ENCODE results near the gene NRXN3. TPM values are rescaled to one million over a fixed set of nuclear protein-coding genes. Genes with fewer than 3 reads are reported as not detected.

The NRXN3 gene
- total RNA-seq, 1 experiment from 2014 or later, result not detected

- no peak for TF ChIP-seq REST (IDR thresholded peaks at IDR 0.05; ENCODE audit: low read depth)
- no peak for TF ChIP-seq TCF7L2 (IDR thresholded peaks at IDR 0.05; ENCODE audit: borderline replicate concordance, extremely low read depth, insufficient read depth, insufficient read length)
- no peak for TF ChIP-seq ZBTB33 (IDR thresholded peaks at IDR 0.05; ENCODE audit: extremely low read depth, insufficient replicate concordance, low read length)
- TF ChIP-seq POLR2A (IDR thresholded peaks at IDR 0.05; ENCODE audit: borderline replicate concordance, extremely low read depth, insufficient read depth, insufficient read length), result no peak
- no peak for TF ChIP-seq RAD21 (IDR thresholded peaks at IDR 0.05; ENCODE audit: low read depth)
- no peak for TF ChIP-seq CTCF (IDR thresholded peaks at IDR 0.05 in 2 of 3, conservative IDR thresholded peaks at IDR 0.05 in 1 of 3; ENCODE audit: borderline replicate concordance in 1 of 3, insufficient read depth in 1 of 3, low read depth in 2 of 3, low read length in 2 of 3)
- TF ChIP-seq CBX3 (IDR thresholded peaks at IDR 0.05; ENCODE audit: low read depth), result no peak
- TF ChIP-seq EZH2 (IDR thresholded peaks at IDR 0.05), result no peak
- no peak for TF ChIP-seq EGR1 (IDR thresholded peaks at IDR 0.05; ENCODE audit: low read depth)
- TF ChIP-seq ZFX (IDR thresholded peaks at IDR 0.05), result no peak
- no peak for TF ChIP-seq JUND (IDR thresholded peaks at IDR 0.05)
- TF ChIP-seq SIN3A (IDR thresholded peaks at IDR 0.05; ENCODE audit: low read depth), result no peak
- TF ChIP-seq ELF1 (IDR thresholded peaks at IDR 0.05; ENCODE audit: borderline replicate concordance, low read depth), result no peak
- TF ChIP-seq ZNF274 (IDR thresholded peaks at IDR 0.05; ENCODE audit: low read depth, low read length), result no peak
- TF ChIP-seq EZH2phosphoT487 (IDR thresholded peaks at IDR 0.05; ENCODE audit: borderline replicate concordance), result no peak
- no peak for TF ChIP-seq SRF (IDR thresholded peaks at IDR 0.05; ENCODE audit: low read depth)
- TF ChIP-seq SP1 (IDR thresholded peaks at IDR 0.05; ENCODE audit: low read depth), result no peak
- TF ChIP-seq POLR2AphosphoS5 (IDR thresholded peaks at IDR 0.05; ENCODE audit: low read depth, low read length), result no peak
- no peak for TF ChIP-seq ATF3 (IDR thresholded peaks at IDR 0.05)
- no peak for TF ChIP-seq CEBPB (IDR thresholded peaks at IDR 0.05; ENCODE audit: low read depth)
- Histone ChIP-seq H3K9me3 (ENCODE audit: control insufficient read depth in 1 of 2, insufficient read depth in 1 of 2, low read depth in 1 of 2, low read length in 2 of 2) (no peaks in the 10 kb centered on the region), H3K9ac (ENCODE audit: low read length) (no peak overlapping the region), H3K27ac (ENCODE audit: low read depth, low read length) (no peak overlapping the region), H3K79me2 (ENCODE audit: insufficient read depth, low read length) (no peaks in the 10 kb centered on the region), H3K27me3 (ENCODE audit: insufficient read depth, low read length) (peaks cover 49% of the 10 kb centered on the region), H3K4me1 (ENCODE audit: control insufficient read depth in 1 of 2, insufficient read depth in 2 of 2, low read length in 2 of 2) (no peaks in the 10 kb centered on the region), H2AFZ (ENCODE audit: low read depth, low read length, poor library complexity, severe bottlenecking) (no peak overlapping the region), H3K9me2 (ENCODE audit: insufficient read depth) (no peaks in the 10 kb centered on the region), H3K4me2 (ENCODE audit: low read length) (no peak overlapping the region), H3K4me3 (replicated peaks in 1 of 2; ENCODE audit: low read depth in 1 of 2, low read length in 2 of 2) (no peak overlapping the region), H4K20me1 (ENCODE audit: insufficient read depth) (no peaks in the 10 kb centered on the region), H3K36me3 (ENCODE audit: control insufficient read depth in 1 of 2, insufficient read depth in 2 of 2, low read length in 2 of 2) (no peaks in the 10 kb centered on the region)
- BruUV-seq (replicated peaks), result no TSS peak
- ChIA-PET CTCF (no interaction called here), RAD21 (ENCODE audit: low non-redundant PET in 1 of 2, low total read pairs in 2 of 2, uncharacterized antibody in 2 of 2, unreplicated experiment in 2 of 2) (no interaction called here), POLR2A (no interaction called here)
- ATAC-seq (no peak), DNase-seq (ENCODE audit: low read depth, low spot score) (no peak)
- intact Hi-C loops (cut with micrococcal nuclease), result no loop called here
Measured at GRCh38 chr14:78186277-78186676, 16.1 kb downstream of the NRXN3 start.

All from HCT116 (cell line).